Astrocyte of the cerebellum (primary cell): ENCODE measurements around the gene SBF1.

ENCODE experiments used
- DNase-seq: peaks from one replicate; pipeline ENCODE4 v3.0.0-alpha.2; 2011; ENCODE audit warnings: low read depth
- H3K4me3 ChIP-seq: 2 replicates; pipeline ENCODE4 v1.5.1; 2011; ENCODE audit warnings: mild to moderate bottlenecking, low read depth, low read length, moderate library complexity
- in situ Hi-C: cut with HindIII; loops from 2 replicates; pipeline ENCODE4 v1.10.0; 2017; ENCODE audit warnings: low sequenced_read_pairs
- TF ChIP-seq, protein P1 (sequence below): IDR thresholded peaks from 2 replicates; pipeline ENCODE4 v1.5.1; 2012; ENCODE audit warnings: low read length, low read depth, moderate library complexity, mild to moderate bottlenecking; ENCODE audit errors: missing control alignments

SBF1 gene

DNA sequence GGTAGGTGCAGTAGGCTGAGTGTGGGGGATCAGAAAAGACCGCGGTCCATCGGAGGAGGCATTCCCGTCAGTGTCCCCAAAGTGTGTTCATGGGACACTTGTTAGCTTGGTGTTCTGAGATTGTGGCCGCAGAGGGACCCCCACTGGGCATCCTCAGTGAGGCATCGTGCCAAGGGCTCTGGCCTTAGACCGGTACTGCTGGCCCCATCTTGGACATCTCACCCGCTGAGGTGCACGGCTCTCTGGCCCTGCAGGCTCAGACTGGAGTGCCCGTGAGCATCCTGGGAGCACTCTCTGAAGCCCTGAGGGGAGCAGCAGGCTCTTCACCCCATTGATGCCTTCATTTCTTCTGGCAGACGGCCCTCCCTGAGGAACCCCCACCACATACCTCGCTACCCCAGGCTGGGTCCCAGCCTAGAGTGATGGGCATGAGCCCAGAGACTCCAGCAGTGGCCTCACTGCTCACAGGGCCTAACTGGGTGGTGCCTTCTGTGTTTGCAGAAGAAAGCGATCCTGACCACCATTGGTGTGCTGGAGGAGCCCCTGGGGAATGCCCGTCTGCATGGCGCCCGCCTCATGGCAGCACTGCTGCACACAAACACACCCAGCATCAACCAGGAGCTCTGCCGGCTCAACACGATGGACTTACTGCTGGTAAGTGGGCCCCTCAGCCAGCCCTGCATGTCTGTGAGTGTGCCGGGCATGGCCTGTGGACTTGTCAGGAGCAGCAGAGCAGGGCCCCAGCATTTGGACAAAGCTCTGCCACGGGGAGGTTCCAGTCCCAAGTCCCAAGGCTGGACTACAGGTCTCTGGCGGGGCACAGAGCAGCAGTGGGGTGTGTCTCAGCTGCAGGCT is 51.6 kb downstream of the SBF1 start:
- DNase-seq, result no peak
- in situ Hi-C loops, result no loop called here
- TF ChIP-seq, protein P1, sequence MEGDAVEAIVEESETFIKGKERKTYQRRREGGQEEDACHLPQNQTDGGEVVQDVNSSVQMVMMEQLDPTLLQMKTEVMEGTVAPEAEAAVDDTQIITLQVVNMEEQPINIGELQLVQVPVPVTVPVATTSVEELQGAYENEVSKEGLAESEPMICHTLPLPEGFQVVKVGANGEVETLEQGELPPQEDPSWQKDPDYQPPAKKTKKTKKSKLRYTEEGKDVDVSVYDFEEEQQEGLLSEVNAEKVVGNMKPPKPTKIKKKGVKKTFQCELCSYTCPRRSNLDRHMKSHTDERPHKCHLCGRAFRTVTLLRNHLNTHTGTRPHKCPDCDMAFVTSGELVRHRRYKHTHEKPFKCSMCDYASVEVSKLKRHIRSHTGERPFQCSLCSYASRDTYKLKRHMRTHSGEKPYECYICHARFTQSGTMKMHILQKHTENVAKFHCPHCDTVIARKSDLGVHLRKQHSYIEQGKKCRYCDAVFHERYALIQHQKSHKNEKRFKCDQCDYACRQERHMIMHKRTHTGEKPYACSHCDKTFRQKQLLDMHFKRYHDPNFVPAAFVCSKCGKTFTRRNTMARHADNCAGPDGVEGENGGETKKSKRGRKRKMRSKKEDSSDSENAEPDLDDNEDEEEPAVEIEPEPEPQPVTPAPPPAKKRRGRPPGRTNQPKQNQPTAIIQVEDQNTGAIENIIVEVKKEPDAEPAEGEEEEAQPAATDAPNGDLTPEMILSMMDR, result no peak
- H3K4me3 ChIP-seq, result no peak overlapping the region

DNA sequence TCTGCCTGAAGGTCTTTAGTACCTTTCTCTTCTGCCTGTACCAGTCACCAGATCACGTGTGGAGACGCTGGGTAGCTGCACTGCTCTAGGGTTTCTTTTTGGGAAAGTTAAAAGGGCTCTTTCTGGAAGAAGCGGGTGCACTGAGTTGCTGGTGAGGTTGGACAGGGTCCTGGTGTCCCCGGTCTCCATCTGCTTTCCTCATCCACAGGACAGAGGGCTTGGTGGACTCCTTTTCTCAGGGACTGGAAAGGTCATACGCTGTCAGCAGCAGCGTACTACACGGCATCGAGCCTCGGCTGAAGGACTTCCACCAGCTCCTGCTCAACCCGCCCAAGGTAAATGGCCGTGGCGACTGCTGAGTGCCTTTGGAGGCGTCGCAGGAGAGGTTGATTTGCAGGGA is 52.8 kb downstream of the SBF1 start:
- in situ Hi-C loops, result no loop called here
- no peak for DNase-seq
- no peak overlapping the region for H3K4me3 ChIP-seq
- TF ChIP-seq, protein P1, result no peak

DNA sequence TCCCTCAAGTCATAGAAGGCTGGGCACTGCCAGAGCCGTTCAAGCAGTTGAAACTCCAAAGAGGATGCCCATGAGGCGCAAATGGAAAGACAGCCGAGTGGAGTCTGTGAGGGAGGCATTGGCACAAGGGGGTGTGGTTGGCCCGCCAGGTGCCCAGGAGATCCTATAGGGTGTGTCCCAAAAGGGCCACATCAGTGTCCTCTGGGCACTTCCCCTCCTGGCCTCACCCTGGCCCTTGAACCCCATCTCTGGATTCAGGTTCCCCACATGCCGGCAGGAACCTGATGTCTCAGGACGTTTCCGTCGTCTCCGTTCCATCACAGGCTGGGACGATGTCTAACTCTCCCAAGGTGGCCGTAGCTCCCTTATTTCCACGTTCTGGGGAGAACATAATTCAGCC is 54.3 kb downstream of the SBF1 start:
- in situ Hi-C loops, result no loop called here
- no peak for DNase-seq
- no peak overlapping the region for H3K4me3 ChIP-seq
- TF ChIP-seq, protein P1, result no peak

DNA sequence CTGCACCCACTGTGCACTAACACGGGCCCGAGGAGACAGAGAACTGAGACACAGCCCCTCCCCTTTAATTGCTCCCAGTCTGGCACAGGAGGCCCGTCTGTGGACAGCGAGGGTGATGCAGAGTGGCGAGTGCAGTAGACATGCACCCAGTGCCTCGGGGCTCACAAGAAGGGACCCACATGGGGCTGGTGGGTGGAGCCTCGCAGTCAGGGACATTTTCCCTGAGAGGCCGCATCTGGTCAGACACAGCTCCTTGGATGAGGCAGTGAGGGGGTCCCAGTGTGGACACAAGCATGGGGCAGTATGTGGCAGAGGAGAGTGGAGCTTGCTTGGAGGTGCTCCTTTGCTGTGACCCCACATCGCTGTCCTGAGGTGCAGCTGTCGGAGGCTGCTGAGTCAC is 54.8 kb downstream of the SBF1 start:
- in situ Hi-C loops, result no loop called here

DNA sequence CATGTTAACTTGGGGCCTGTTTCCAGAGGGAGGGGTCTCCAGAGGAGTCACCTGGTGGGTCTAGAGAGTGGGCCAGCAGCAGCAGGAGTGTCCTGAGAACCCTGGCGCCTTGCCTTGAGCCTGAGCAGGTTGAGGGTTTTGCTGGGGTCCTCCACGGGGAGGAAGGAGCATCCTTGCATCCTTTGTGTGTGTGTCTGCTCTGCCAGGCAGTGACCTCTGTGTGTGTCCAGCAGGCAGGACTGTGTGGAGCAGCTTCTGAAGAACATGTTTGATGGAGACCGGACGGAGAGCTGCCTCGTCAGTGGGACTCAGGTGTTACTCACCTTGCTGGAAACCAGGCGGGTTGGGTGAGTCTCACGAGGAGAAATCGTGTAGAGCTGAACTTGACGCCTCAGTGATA is 55.7 kb downstream of the SBF1 start:
- in situ Hi-C loops, result no loop called here
- TF ChIP-seq, protein P1, result no peak
- DNase-seq, result no peak

More for the DNA sequence above, 54.8 kb downstream of the SBF1 start:
- TF ChIP-seq, protein P1, result no peak
- no peak for DNase-seq
- H3K4me3 ChIP-seq, result no peak overlapping the region

DNA sequence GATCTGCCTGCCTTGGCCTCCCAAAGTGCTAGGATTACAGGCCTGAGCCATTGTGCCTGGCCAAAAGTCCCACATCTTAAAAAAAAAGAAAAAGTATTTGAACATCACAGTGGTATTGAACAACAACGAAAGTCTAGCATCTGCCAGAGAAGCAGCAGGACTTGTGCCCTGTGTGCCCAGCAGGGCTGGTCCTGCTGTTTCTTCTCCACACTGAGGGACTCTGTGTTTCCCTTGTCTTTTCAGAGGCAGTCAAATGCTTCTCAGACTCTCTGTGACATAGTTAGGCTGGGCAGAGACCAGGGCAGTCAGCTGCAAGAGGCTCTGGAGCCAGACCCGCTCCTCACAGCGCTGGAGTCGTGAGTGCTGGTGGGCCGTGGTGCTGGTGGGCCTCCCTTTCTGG is 56.2 kb downstream of the SBF1 start:
- no peak for DNase-seq
- in situ Hi-C loops, result no loop called here
- TF ChIP-seq, protein P1, result no peak
- H3K4me3 ChIP-seq, result no peak overlapping the region

More for the DNA sequence above, 55.7 kb downstream of the SBF1 start:
- no peak overlapping the region for H3K4me3 ChIP-seq
